HuH-7 (cell line): Measurements from ENCODE around the gene ARHGAP23.
"Not testable (repeated sequence)": the region's sequence is repeated elsewhere in the genome, so short reads cannot be mapped to it uniquely, and the experiment has no call there.

Experiments used
- DNase-seq: peaks from one replicate; pipeline ENCODE4 v3.0.0; 2011; ENCODE audit warnings: low spot score

Gene ARHGAP23

GRCh38 chr17:38421171-38421841 is 7.0 kb upstream of the ARHGAP23 start:
- DNase-seq, result no peak

DNA sequence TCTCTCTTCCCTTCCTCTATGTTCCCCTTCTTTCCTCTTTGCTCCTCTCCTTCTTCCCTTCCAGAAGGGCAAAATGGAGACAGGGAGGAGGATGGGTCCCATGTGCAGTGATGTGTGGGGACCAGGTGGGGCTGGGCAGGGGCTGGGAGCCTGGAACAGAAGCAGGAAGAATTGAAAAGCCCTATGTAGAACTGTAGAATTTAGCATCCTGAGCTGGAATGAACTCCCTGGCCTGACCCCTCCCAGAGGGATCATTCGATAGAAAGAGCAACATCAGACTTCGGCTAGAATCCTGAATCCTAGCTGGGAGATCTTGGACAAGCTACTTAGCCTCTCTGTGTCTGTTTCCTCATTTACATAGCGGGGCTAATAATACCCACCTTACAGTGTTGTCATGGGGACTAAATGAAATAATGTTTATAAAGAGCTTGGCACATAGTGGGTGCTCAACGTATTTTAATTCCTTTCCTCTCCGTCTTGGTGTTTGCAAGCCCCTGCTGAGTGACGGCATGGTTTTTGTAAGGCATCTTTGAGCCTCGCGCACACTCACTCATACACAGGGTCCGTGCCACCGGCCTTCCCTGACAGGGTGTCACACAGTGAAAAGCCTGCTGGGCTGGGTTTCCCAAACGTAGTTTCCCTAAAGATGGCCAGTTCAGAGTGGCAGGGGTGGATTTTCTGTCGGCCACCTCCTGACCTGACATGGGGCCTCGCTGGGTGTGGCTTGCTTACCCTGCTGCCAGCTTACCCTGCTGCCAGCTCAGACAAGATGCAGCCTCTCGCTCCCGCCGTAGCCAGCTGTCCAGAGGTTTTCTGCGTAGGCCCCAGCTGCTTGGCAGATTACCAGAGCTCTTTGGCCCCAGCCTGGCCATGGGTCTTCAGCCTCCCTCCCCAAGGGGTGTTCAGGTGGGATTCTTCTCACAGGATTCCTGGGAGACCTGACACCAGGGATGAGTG is 6.1 kb upstream of the ARHGAP23 start:
- no peak for DNase-seq

DNA sequence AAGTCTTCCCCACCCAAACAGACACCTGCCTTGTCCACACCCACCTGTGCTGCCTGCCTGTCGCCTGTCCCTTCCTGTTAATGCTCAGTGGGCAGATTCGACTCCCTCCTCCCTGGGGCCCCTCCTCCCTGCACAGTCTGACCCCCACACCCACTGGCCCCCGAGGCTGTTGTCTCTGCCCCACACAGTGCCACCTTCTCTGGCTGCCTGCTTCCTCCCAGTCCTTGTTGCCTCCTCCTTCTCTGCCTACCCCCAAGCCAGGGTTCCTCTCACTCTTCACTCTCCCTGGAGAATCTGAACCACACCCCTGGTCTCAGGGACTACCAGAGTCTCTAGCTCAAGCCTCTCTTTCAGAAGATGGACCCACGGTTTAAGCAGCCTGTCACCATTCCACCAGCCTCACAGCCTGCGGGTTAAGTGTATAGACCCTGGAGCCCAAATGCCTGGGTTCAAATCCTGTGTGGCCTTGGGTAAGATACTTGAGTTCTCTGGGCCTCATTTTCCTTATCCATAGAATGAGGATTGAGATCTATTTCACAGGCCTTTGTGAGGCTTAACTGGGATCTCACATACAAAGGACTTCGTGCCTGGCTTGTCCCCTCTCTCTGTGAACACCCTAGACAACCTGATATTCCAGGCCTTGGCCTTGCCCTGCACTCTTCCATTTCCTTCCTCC is 3.8 kb upstream of the ARHGAP23 start:
- no peak for DNase-seq

GRCh38 chr17:38425031-38425430 is 3.2 kb upstream of the ARHGAP23 start:
- no peak for DNase-seq

GRCh38 chr17:38425744-38426143 is 2.5 kb upstream of the ARHGAP23 start:
- DNase-seq, result no peak

GRCh38 chr17:38426441-38426840 is 1.8 kb upstream of the ARHGAP23 start:
- DNase-seq, result no peak

GRCh38 chr17:38427160-38427949 is 909 bp upstream of the ARHGAP23 start:
- no peak for DNase-seq

- DNase-seq, result no peak
These were observed 543 bp downstream of the ARHGAP23 start for GRCh38 chr17:38428643-38429371.

GRCh38 chr17:38429476-38430100 is 1.3 kb downstream of the ARHGAP23 start:
- DNase-seq, result no peak

DNA sequence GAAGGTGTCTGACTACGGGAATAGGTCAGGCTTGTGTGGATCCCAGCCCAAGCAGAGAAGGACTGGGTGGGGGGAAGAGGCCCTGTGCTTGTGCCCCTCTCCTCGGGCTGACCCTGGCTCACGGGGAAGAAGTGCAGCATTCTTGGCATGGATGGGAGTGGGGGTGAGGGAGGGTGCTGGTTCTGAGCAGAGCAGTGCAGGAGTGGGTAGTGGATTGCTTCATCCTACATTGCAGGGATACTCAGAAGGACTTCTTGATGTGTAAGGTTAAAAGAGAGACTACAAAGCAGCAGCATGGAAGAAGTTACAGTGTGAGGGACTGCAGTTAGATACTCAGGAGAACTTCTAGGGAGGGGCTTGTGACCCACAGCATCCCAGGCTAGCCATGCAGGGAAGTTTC is 2.1 kb downstream of the ARHGAP23 start:
- no peak for DNase-seq

DNA sequence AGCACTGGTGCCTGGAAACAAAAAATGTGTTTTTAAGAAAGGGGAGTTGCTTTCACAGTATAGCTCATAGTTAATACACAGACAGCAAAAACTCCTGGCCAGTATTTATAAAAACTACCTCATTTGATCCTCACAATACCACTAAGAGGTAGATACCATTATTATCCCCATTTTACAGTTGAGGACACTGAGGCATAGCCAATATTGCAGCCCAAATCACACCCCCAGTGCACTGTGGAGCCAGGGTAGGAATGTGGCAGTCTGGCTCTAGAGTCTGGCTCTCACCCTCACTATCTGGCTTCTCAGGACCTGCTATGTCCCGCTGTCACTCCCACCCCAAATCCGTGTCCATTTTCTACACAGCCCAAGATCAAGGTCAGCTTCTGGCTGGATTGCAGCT is 2.6 kb downstream of the ARHGAP23 start:
- no peak for DNase-seq

DNA sequence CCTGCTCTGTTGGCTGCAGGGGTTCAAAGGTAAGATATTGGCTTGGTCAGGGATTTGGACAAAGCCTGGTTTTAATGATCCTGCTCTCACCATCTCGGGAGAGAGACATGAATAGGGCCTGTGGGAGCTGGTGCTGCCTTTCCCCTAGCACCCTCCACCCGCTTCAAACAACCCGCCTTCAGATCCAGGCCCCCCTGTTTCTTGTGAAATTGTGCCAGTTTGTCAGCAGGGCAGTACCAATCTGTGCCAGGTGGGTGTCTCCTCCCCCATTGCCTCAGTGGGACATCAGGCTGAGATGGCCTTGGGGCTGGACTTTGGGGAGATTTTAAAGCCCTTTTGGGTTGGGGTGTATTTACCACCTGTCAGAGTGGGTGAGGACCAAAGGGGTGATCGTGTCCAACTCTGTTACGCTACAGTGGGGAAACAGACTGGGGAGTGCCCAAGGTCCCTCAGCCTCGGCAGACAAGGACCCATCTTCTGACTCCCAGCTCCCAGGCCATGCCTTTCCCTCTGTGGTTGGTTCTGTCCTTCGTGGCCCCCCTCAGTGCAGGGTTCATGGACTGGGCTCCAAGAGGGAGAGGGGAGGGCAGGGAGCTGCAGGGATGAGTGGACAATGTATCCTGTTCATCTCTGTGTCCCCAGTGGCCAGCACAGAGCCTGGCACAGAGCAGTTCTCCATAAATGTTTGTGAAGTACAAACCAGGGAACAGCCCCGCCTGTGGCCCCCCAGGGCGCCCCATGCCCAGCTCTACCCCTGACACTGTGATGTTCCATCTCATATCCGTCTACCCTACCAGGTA is 3.3 kb downstream of the ARHGAP23 start:
- no peak for DNase-seq

DNA sequence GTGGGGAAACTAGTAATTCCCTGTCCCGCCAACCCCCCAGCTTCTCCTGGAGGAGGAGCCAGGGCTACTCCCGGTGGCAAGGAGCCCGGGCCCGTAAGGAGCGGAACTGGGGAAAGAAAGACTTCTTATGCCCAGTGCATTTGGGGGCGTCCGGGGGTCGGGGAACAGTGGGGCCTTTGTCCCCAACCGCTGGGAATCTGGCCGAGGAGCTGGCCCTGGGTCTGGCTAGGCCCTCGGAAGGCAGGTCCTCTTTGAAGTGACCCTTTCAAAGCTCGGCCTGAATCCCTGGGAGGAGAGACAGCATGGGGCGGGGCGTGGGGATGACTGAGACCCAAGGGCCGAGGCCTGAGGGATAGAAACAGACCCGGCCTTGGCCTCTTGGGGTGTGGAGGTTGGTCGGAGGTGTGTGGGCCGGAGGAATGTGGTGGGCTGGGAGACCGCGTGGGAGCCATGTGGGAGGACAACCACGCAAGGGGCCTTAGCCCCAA is 6.0 kb downstream of the ARHGAP23 start:
- DNase-seq, result no peak

- DNase-seq, result no peak
These were observed 7.5 kb downstream of the ARHGAP23 start for GRCh38 chr17:38435795-38436194.

DNA sequence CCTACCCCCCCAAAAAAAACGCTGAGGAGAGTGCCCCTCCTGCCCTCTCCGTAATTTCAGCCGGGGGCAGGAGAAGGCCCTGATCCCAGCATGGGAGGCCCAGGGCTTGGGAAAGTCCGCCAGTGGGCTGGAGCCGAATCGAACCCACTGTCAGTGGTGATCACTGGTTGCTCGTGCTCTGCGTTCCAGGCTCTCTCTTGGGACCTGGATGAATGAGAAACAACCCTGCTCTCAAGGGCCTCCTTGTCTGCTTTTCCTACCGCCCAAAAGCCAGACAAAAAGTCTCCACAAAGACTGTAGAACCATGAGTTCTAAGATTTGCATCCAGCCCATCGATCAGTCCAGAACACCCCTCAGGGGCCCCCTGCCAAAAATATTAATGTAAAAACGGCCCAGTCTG is 8.1 kb downstream of the ARHGAP23 start:
- DNase-seq, result no peak

DNA sequence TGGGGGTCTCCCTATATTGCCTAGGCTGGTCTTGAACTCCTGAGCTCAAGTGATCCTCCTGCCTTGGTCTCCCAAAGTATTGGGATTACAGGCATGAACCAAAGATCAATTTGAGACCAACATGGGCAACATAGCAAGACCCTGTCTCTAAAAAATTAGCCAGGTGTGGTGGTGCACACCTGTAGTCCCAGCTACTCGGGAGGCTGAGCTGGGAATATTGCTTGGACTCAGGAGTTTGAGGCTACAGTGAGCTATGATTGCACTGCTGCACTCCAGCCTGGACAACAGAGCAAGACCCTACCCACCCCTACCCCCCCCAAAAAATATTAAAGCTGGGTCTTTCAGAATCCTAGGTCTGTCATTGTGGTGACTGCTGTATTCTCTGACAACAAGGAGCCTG is 9.0 kb downstream of the ARHGAP23 start:
- not testable (repeated sequence) for DNase-seq

DNA sequence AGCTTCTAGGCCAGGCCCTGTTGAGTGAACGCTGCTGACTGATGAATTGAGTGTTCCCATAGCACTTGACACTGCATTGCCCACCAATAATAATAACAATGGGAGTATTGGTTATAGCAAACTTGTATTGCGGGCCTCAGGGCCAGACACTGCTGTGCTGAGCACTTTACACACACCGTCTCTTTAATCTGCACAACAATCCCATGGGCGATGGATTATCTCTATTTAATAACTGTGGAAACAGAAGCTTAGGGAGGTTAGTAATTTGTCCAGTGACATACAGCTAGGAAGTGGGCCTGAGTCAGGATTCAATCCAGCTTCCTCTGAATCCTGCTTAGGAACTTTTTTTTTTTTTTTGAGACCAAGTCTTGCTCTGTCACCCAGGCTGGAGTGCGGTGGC is 11.2 kb downstream of the ARHGAP23 start:
- DNase-seq, result no peak

DNA sequence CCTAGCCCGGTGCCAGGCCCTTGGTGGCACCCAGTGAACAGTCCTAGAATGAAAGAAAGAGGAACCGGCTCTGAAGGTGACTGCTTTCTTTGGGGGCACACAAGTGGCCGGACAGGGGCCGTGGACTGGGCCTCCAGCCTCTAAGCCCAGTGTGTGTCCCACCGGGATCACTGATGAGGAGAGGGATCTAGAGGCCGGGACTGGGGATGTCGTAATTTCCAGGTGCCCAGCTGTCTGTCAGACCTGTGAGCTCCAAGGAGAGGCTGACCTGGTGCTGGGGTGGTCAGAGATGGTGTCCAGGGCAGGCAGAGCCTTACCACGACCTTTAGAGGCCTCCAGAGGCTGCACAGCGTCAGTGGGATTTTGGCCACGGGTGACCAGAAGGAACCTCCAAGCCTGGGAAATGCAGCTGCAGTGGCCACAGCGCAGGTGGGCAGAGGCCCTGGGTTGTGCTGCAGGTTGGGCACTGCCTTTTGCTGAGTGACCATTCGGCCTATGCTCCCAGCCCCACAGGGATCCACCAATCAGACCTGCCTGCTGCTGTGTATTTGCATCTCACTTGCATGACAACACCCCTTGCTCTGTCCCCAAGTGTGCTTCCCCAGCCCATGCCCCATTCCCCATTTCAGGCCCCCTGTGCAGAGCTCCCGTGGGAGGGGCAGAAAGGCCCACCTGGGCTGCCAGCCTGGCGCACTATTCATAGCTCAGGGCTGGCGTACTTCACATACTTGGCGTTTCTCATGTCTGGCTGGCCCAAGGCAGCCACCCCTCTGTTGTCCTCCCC is 12.5 kb downstream of the ARHGAP23 start:
- DNase-seq, result no peak
